Fibroblast of the aortic adventitia (primary cell): ENCODE measurements around the gene ZMYND11. TPM values are rescaled to one million over a fixed set of nuclear protein-coding genes. Genes with fewer than 3 reads are reported as not detected.

ENCODE experiments used
- DNase-seq: peaks from one replicate; pipeline ENCODE4 v3.0.0-alpha.2; 2010; ENCODE audit warnings: low read depth
- H3K4me3 ChIP-seq: 2 replicates; pipeline ENCODE4 v1.5.1; 2011; ENCODE audit warnings: low read depth, mild to moderate bottlenecking, control low read depth, low read length, moderate library complexity
- CTCF ChIP-seq: IDR thresholded peaks from 2 replicates; pipeline ENCODE4 v1.5.1; 2011; ENCODE audit warnings: mild to moderate bottlenecking, low read length, control low read depth, inconsistent platforms; ENCODE audit not compliant: insufficient read depth
- total RNA-seq: library from RNA; depleted of rRNA; stranded (reverse); fragments of >200 nt; gene quantifications from 2 replicates; pipeline ENCODE4 v1.2.3, GENCODE V29; 2012; ENCODE audit warnings: low replicate concordance

The ZMYND11 gene
- total RNA-seq, 1 donor, result 71.5 TPM

GRCh38 chr10:285216-285615 is 150.0 kb downstream of the ZMYND11 start:
- TF ChIP-seq CTCF, result no peak
- no peak for DNase-seq
- no peak overlapping the region for H3K4me3 ChIP-seq

DNA sequence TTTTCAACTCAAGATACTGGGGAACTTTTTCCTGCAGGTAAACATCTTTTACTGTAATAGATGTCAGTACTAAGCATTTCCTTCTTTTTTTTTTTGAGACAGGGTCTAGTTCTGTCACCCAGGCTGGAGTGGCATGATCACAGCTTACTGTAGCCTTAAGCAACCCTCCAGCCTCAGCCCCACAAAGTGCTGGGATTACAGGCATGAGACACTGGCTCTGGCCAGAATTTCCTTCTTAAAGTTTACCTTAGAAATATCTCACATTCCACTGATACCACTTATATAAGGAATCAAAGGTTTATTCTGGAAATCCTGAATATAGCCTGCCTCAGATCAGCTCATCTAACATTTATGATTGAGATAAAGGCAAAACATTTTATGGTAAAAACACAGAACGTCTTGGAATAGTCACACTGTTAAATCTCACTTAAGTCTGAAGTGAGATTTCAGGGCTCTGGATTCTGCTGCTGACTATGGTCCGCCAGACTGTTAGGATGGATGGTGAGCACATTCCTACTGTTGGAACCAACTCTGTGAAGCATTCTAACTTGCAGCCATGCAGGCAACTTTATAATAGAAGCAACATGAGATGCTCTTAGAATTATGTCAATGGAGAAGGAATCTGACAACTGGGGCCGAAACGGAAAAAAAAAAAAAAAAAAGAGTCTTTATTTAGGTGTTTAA is 151.9 kb downstream of the ZMYND11 start:
- no peak for TF ChIP-seq CTCF
- no peak overlapping the region for H3K4me3 ChIP-seq
- DNase-seq, result peak; percentile 25

- peak; percentile 30 for TF ChIP-seq CTCF
- H3K4me3 ChIP-seq, result no peak overlapping the region
- DNase-seq, result no peak
These were observed 152.6 kb downstream of the ZMYND11 start for GRCh38 chr10:287814-288213.

- no peak for DNase-seq
- TF ChIP-seq CTCF, result no peak
- no peak overlapping the region for H3K4me3 ChIP-seq
These were observed 153.3 kb downstream of the ZMYND11 start for GRCh38 chr10:288316-289200.

GRCh38 chr10:289581-289980 is 154.3 kb downstream of the ZMYND11 start:
- DNase-seq, result no peak
- TF ChIP-seq CTCF, result no peak
- H3K4me3 ChIP-seq, result no peak overlapping the region

DNA sequence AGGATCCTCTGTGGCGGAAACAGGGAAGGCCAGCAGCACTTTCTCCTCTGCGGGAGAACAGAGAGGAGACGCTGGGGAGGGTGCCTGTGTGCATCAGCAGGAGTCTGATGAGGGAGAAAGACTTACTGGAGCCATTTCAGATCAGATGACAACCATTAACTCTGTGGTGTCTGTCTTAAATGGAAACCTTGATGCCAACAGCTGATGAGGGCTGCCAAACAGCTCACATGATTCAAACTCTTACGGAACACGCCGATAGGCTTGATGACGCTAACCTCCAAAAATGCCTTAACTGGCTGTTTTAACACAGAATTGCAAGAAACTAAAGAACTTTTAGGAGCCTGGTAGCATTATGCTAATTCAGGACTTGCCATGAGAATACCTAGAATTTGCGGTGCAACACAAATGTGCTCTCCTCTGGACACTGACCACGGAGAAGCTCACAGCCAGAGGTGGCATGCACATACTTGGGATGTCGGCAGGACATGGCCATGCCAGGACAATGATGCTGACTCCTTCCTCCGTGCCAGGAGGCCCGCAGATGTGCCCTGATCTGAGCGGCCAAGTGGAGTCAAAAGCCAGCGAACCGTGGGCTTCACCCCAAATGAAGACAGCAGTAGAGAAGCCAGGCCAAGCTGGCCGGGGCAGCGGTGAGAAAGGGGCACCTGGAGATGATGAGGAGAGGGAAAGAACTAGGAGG is 154.9 kb downstream of the ZMYND11 start:
- TF ChIP-seq CTCF, result no peak
- H3K4me3 ChIP-seq, result no peak overlapping the region
- DNase-seq, result peak; percentile 71
